Caco-2 (cell line): Measurements from ENCODE around the gene FBXL16. TPM values are rescaled to one million over a fixed set of nuclear protein-coding genes. Genes with fewer than 3 reads are reported as not detected.

ENCODE experiments used
- BruUV-seq: library from RNA; stranded (reverse); fragments of 400-500 nt; replicated peaks from 2 replicates; lab custom pipeline; 2021; lab: Mats Ljungman, UMichigan
- CTCF ChIA-PET: fragments of 300-600 bp; sonication (Branson Sonifier 250); formaldehyde crosslinking; loops from one replicate; lab custom pipeline; 2022; ENCODE audit warnings: antibody characterized with exemption; lab: Charles Lee
- POLR2A ChIA-PET: fragments of 300-600 bp; sonication (Branson Sonifier 250); formaldehyde crosslinking; loops from one replicate; lab custom pipeline; 2022; ENCODE audit warnings: antibody characterized with exemption; lab: Charles Lee
- DNase-seq, 2 experiments: peaks; one replicate each; pipeline versions ENCODE4 v3.0.0 to v3.0.0-alpha.2; 2020 to 2022
- H3K27me3 ChIP-seq: replicated peaks from 2 replicates; pipeline ENCODE4 v1.6.0; 2011; ENCODE audit warnings: low read length; ENCODE audit not compliant: control insufficient read depth, insufficient read depth
- H3K36me3 ChIP-seq: 2 replicates; pipeline ENCODE4 v1.5.1; 2011; ENCODE audit warnings: low read length; ENCODE audit not compliant: control insufficient read depth, insufficient read depth
- H3K4me1 ChIP-seq: fragments of 250-450 bp; sonication (Bioruptor Pico); 2 replicates; pipeline ENCODE4 v1.5.1; 2020; ENCODE audit warnings: mild to moderate bottlenecking
- H3K4me3 ChIP-seq: 2 replicates; pipeline ENCODE4 v1.5.1; 2011; ENCODE audit warnings: low read depth, mild to moderate bottlenecking, control low read depth, low read length
- H3K9me3 ChIP-seq: fragments of 250-450 bp; sonication (Bioruptor Pico); 2 replicates; pipeline ENCODE4 v1.5.1; 2020; ENCODE audit warnings: mild to moderate bottlenecking, moderate library complexity
- H3K27ac Mint-ChIP-seq: one replicate; pipeline ENCODE4 v1.8.0; 2022; ENCODE audit warnings: mixed read lengths; ENCODE audit not compliant: unreplicated experiment
- H3K27me3 Mint-ChIP-seq: one replicate; pipeline ENCODE4 v1.8.0; 2022; ENCODE audit warnings: mixed read lengths; ENCODE audit not compliant: insufficient read depth, unreplicated experiment
- H3K36me3 Mint-ChIP-seq: one replicate; pipeline ENCODE4 v1.8.0; 2022; ENCODE audit warnings: mild to moderate bottlenecking, mixed read lengths; ENCODE audit not compliant: insufficient read depth, unreplicated experiment
- H3K4me1 Mint-ChIP-seq: one replicate; pipeline ENCODE4 v1.8.0; 2022; ENCODE audit warnings: low read depth, mixed read lengths; ENCODE audit not compliant: unreplicated experiment
- H3K4me3 Mint-ChIP-seq: one replicate; pipeline ENCODE4 v1.8.0; 2022; ENCODE audit warnings: mild to moderate bottlenecking, moderate library complexity, mixed read lengths; ENCODE audit not compliant: unreplicated experiment
- H3K9me3 Mint-ChIP-seq: one replicate; pipeline ENCODE4 v1.8.0; 2022; ENCODE audit warnings: mixed read lengths; ENCODE audit not compliant: unreplicated experiment
- CTCF ChIP-seq, 2 experiments: fragments of 200-600 bp in 1 of 2; IDR thresholded peaks; 1 replicate in 1 of 2; 2 replicates in 1 of 2; pipeline versions ENCODE4 v1.5.1 to v1.8.0; 2011 to 2022; ENCODE audit warnings: antibody characterized with exemption in 1 of 2, control low read depth in 1 of 2, inconsistent platforms in 1 of 2, low read depth in 1 of 2, low read length in 1 of 2, mild to moderate bottlenecking in 1 of 2, moderate library complexity in 1 of 2; ENCODE audit not compliant: insufficient read depth in 1 of 2, severe bottlenecking in 1 of 2, unreplicated experiment in 1 of 2
- intact Hi-C: fragments of 100-400 bp; cut with micrococcal nuclease; formaldehyde crosslinking; loops from one replicate; pipeline ENCODE4 v1.10.0; 2022; ENCODE audit not compliant: unreplicated experiment
- total RNA-seq: library from RNA; stranded (reverse); gene quantifications from 2 replicates; pipeline ENCODE4 v1.2.3, GENCODE V29; 2022

FBXL16 gene
- total RNA-seq, 1 experiment from 2014 or later, result 10.5 TPM

- no peaks in the 10 kb centered on the region for H3K27me3 ChIP-seq
- H3K9me3 Mint-ChIP-seq, result no peaks in the 10 kb centered on the region
- intact Hi-C loops, result no loop called here
Observed at GRCh38 chr16:729768-730665, 24.4 kb upstream of the FBXL16 start.

GRCh38 chr16:728890-729744, 23.5 kb upstream of the FBXL16 start:
- CTCF ChIA-PET, result interaction anchor here (0.6 kb wide), 1 partner anchor 601 kb away, joined by 4 read pairs; no protein-coding TSS in a partner anchor
- H3K4me3 Mint-ChIP-seq, result peak overlapping the region; percentile 64

More at GRCh38 chr16:729768-730665, 24.4 kb upstream of the FBXL16 start:
- no peak for TF ChIP-seq CTCF (IDR thresholded peaks at IDR 0.05; ENCODE audit: insufficient read depth in 1 of 2, low read depth in 1 of 2, low read length in 1 of 2, severe bottlenecking in 1 of 2, unreplicated experiment in 1 of 2)
- DNase-seq, result no peak
- no TSS peak for BruUV-seq
- Mint-ChIP-seq H3K36me3 (peaks cover 32% of the 10 kb centered on the region), H3K4me1 (no peaks in the 10 kb centered on the region), H3K27me3 (no peaks in the 10 kb centered on the region), H3K27ac (no peak overlapping the region), H3K4me3 (no peak overlapping the region)
- Histone ChIP-seq H3K4me1 (peaks cover 3% of the 10 kb centered on the region; the same call in 1 of the 2 replicates), H3K9me3 (no peaks in the 10 kb centered on the region), H3K36me3 (no peaks in the 10 kb centered on the region), H3K4me3 (no peak overlapping the region)
- POLR2A ChIA-PET, result interaction anchor here (0.6 kb wide), 1 partner anchor 19 kb away, joined by 3 read pairs; no protein-coding TSS in a partner anchor
- CTCF ChIA-PET, result interaction anchor here (0.6 kb wide), 1 partner anchor 600 kb away, joined by 4 read pairs; no protein-coding TSS in a partner anchor

More at GRCh38 chr16:728890-729744, 23.5 kb upstream of the FBXL16 start:
- H3K4me1 Mint-ChIP-seq, result no peaks in the 10 kb centered on the region
- Histone ChIP-seq H3K4me1 (peaks cover 3% of the 10 kb centered on the region; the same call in 1 of the 2 replicates), H3K27me3 (no peaks in the 10 kb centered on the region), H3K36me3 (no peaks in the 10 kb centered on the region), H3K4me3 (peak overlapping the region; percentile 65), H3K9me3 (no peaks in the 10 kb centered on the region)
- no peaks in the 10 kb centered on the region for H3K9me3 Mint-ChIP-seq
- BruUV-seq, result no TSS peak
- intact Hi-C loops, result no loop called here
- POLR2A ChIA-PET, result interaction anchor here (0.6 to 1.5 kb wide), 2 partner anchors 12 to 20 kb away, joined by 3 read pairs; partner anchors contain the start of gene CIAO3
- no peak for DNase-seq
- H3K27me3 Mint-ChIP-seq, result no peaks in the 10 kb centered on the region
- no peak for TF ChIP-seq CTCF (IDR thresholded peaks at IDR 0.05; ENCODE audit: insufficient read depth in 1 of 2, low read depth in 1 of 2, low read length in 1 of 2, severe bottlenecking in 1 of 2, unreplicated experiment in 1 of 2)
- no peak overlapping the region for H3K27ac Mint-ChIP-seq
- peaks cover 26% of the 10 kb centered on the region for H3K36me3 Mint-ChIP-seq
